PFSK-1 (cell line): ENCODE data around the gene KIF2C.

Experiments
- POLR2AphosphoS5 ChIP-seq: IDR thresholded peaks from 2 replicates; pipeline ENCODE4 v1.6.1; 2012; ENCODE audit warnings: low read depth, mild to moderate bottlenecking, control low read depth, low read length, moderate library complexity
- REST ChIP-seq, 2 experiments: IDR thresholded peaks; 2 replicates each; pipeline versions ENCODE4 v1.6.1 to v1.8.0; 2011 to 2012; ENCODE audit warnings: low read depth in 2 of 2, low read length in 2 of 2, control low read depth in 1 of 2, inconsistent platforms in 1 of 2, mild to moderate bottlenecking in 1 of 2, moderate library complexity in 1 of 2; ENCODE audit not compliant: insufficient read depth in 1 of 2
- SIN3A ChIP-seq: IDR thresholded peaks from 2 replicates; pipeline ENCODE4 v1.6.1; 2012; ENCODE audit warnings: mild to moderate bottlenecking, low read length, moderate library complexity, borderline replicate concordance; ENCODE audit not compliant: insufficient read depth
- TAF1 ChIP-seq: IDR thresholded peaks from 2 replicates; pipeline ENCODE4 v1.6.1; 2012; ENCODE audit warnings: low read length, control low read depth, borderline replicate concordance; ENCODE audit not compliant: insufficient read depth

- TF ChIP-seq POLR2AphosphoS5 (no peak), REST (IDR thresholded peaks at IDR 0.05; ENCODE audit: insufficient read depth in 1 of 2, low read depth in 2 of 2, low read length in 2 of 2) (no peak), SIN3A (no peak), TAF1 (no peak)
Observed at GRCh38 chr1:44801491-44802305, 62.1 kb downstream of the KIF2C start.
